Astrocyte (in vitro differentiated cells and primary cell): Measurements from ENCODE around the gene TUBGCP4. TPM values are rescaled to one million over a fixed set of nuclear protein-coding genes. Genes with fewer than 3 reads are reported as not detected.
A peak's percentile ranks its signal among the peaks of the same experiment; 100 is the strongest.

ENCODE experiments used
- DNase-seq: peaks from one replicate; pipeline ENCODE4 v3.0.0-alpha.2; 2010; ENCODE audit warnings: low read depth
- FAIRE-seq: peaks from 2 replicates; lab custom pipeline; 2011; peaks lifted over from hg19 to GRCh38; lab: Jason Lieb, UNC
- H2AFZ ChIP-seq: 2 replicates; pipeline ENCODE4 v1.6.0; 2012; ENCODE audit warnings: low read depth, low read length, inconsistent platforms
- H3K27ac ChIP-seq: 2 replicates; pipeline ENCODE4 v1.5.1; 2011; ENCODE audit warnings: low read depth, low read length, inconsistent platforms
- H3K27me3 ChIP-seq: 2 replicates; pipeline ENCODE4 v1.6.0; 2011; ENCODE audit warnings: low read length, inconsistent platforms; ENCODE audit not compliant: insufficient read depth
- H3K36me3 ChIP-seq: 2 replicates; pipeline ENCODE4 v1.5.1; 2011; ENCODE audit warnings: low read length, inconsistent platforms; ENCODE audit not compliant: insufficient read depth
- H3K4me1 ChIP-seq: 2 replicates; pipeline ENCODE4 v1.5.1; 2011; ENCODE audit warnings: low read length, inconsistent platforms; ENCODE audit not compliant: insufficient read depth
- H3K4me2 ChIP-seq: 2 replicates; pipeline ENCODE4 v1.6.0; 2012; ENCODE audit warnings: low read length, inconsistent platforms
- H3K4me3 ChIP-seq: 2 replicates; pipeline ENCODE4 v1.5.1; 2011; ENCODE audit warnings: low read depth, mild to moderate bottlenecking, low read length, inconsistent platforms; ENCODE audit not compliant: insufficient read depth
- H3K79me2 ChIP-seq: 2 replicates; pipeline ENCODE4 v1.6.0; 2012; ENCODE audit warnings: mild to moderate bottlenecking, low read length, inconsistent platforms; ENCODE audit not compliant: insufficient read depth
- H3K9ac ChIP-seq: 2 replicates; pipeline ENCODE4 v1.6.0; 2012; ENCODE audit warnings: mild to moderate bottlenecking, low read length, inconsistent platforms
- H3K9me3 ChIP-seq: 2 replicates; pipeline ENCODE4 v1.5.1; 2012; ENCODE audit warnings: low read depth, mild to moderate bottlenecking, low read length, inconsistent platforms; ENCODE audit not compliant: insufficient read depth
- H4K20me1 ChIP-seq: 2 replicates; pipeline ENCODE4 v1.6.0; 2012; ENCODE audit warnings: low read length, inconsistent platforms; ENCODE audit not compliant: insufficient read depth
- H3K27ac Mint-ChIP-seq: one replicate; pipeline ENCODE4 v1.8.0; 2021; ENCODE audit warnings: mild to moderate bottlenecking, mixed read lengths; ENCODE audit not compliant: unreplicated experiment
- H3K27me3 Mint-ChIP-seq: one replicate; pipeline ENCODE4 v1.8.0; 2021; ENCODE audit warnings: low read depth, mixed read lengths; ENCODE audit not compliant: unreplicated experiment
- H3K36me3 Mint-ChIP-seq: one replicate; pipeline ENCODE4 v1.8.0; 2021; ENCODE audit warnings: low read depth, mixed read lengths; ENCODE audit not compliant: unreplicated experiment
- H3K4me1 Mint-ChIP-seq: one replicate; pipeline ENCODE4 v1.8.0; 2021; ENCODE audit warnings: low read depth, mixed read lengths; ENCODE audit not compliant: unreplicated experiment
- H3K4me3 Mint-ChIP-seq: one replicate; pipeline ENCODE4 v1.8.0; 2021; ENCODE audit warnings: mild to moderate bottlenecking, moderate library complexity, mixed read lengths; ENCODE audit not compliant: unreplicated experiment
- H3K9me3 Mint-ChIP-seq: one replicate; pipeline ENCODE4 v1.8.0; 2021; ENCODE audit warnings: mild to moderate bottlenecking, mixed read lengths; ENCODE audit not compliant: unreplicated experiment
- CTCF ChIP-seq: IDR thresholded peaks from 2 replicates; pipeline ENCODE4 v1.5.1; 2011; ENCODE audit warnings: low read depth, mild to moderate bottlenecking, inconsistent platforms, low read length, moderate library complexity; ENCODE audit not compliant: insufficient read depth
- EZH2 ChIP-seq: IDR thresholded peaks from 2 replicates; pipeline ENCODE4 v1.6.1; 2012; ENCODE audit warnings: mild to moderate bottlenecking, low read length, inconsistent platforms; ENCODE audit not compliant: insufficient read depth
- total RNA-seq: library from RNA; stranded (reverse); gene quantifications from 2 replicates; pipeline ENCODE4 v1.2.1, GENCODE V29; 2021

TUBGCP4 gene
- total RNA-seq, 1 donor from 2014 or later, result 12.0 TPM

- Histone ChIP-seq H3K27ac (peak overlapping the region; percentile 87), H3K27me3 (no peaks in the 10 kb centered on the region), H3K4me1 (peaks cover 12% of the 10 kb centered on the region), H3K4me3 (peak overlapping the region; percentile 80), H3K79me2 (peaks cover 18% of the 10 kb centered on the region), H4K20me1 (peaks cover 17% of the 10 kb centered on the region), H2AFZ (peak overlapping the region; percentile 99), H3K4me2 (peak overlapping the region; percentile 91), H3K36me3 (no peaks in the 10 kb centered on the region), H3K9me3 (no peaks in the 10 kb centered on the region), H3K9ac (peak overlapping the region; percentile 83)
- no peak for TF ChIP-seq CTCF
- TF ChIP-seq EZH2, result no peak
- no peak for DNase-seq
- Mint-ChIP-seq H3K4me1 (peaks cover 10% of the 10 kb centered on the region), H3K9me3 (no peaks in the 10 kb centered on the region), H3K27me3 (peaks cover under 1% of the 10 kb centered on the region), H3K4me3 (peak overlapping the region; percentile 90), H3K36me3 (peaks cover 6% of the 10 kb centered on the region), H3K27ac (peak overlapping the region; percentile 83)
- no peak for FAIRE-seq
These were observed 40.2 kb upstream of the TUBGCP4 start for GRCh38 chr15:43330780-43331087.

GRCh38 chr15:43346305-43346704, 24.6 kb upstream of the TUBGCP4 start:
- H3K27me3 ChIP-seq, result no peaks in the 10 kb centered on the region
- H3K36me3 Mint-ChIP-seq, result peaks cover 8% of the 10 kb centered on the region
- TF ChIP-seq CTCF (no peak), EZH2 (no peak)
- FAIRE-seq (no peak), DNase-seq (no peak)
- no peaks in the 10 kb centered on the region for H3K4me1 ChIP-seq
- no peak overlapping the region for H3K4me2 ChIP-seq
- no peak overlapping the region for H2AFZ ChIP-seq
- H3K36me3 ChIP-seq, result no peaks in the 10 kb centered on the region
- H3K4me3 Mint-ChIP-seq, result no peak overlapping the region
- no peaks in the 10 kb centered on the region for H3K9me3 ChIP-seq
- H3K9ac ChIP-seq, result no peak overlapping the region
- H3K4me1 Mint-ChIP-seq, result no peaks in the 10 kb centered on the region
- no peaks in the 10 kb centered on the region for H4K20me1 ChIP-seq
- no peaks in the 10 kb centered on the region for H3K9me3 Mint-ChIP-seq
- H3K27ac ChIP-seq, result no peak overlapping the region
- H3K27me3 Mint-ChIP-seq, result no peaks in the 10 kb centered on the region
- no peaks in the 10 kb centered on the region for H3K79me2 ChIP-seq
- H3K27ac Mint-ChIP-seq, result no peak overlapping the region
- no peak overlapping the region for H3K4me3 ChIP-seq

GRCh38 chr15:43347114-43347513, 23.8 kb upstream of the TUBGCP4 start:
- no peaks in the 10 kb centered on the region for H3K9me3 Mint-ChIP-seq
- Histone ChIP-seq H3K9me3 (no peaks in the 10 kb centered on the region), H2AFZ (no peak overlapping the region), H3K79me2 (no peaks in the 10 kb centered on the region), H3K4me2 (no peak overlapping the region), H3K9ac (no peak overlapping the region), H3K27me3 (no peaks in the 10 kb centered on the region), H3K36me3 (no peaks in the 10 kb centered on the region), H3K4me1 (no peaks in the 10 kb centered on the region), H3K4me3 (no peak overlapping the region), H3K27ac (no peak overlapping the region), H4K20me1 (no peaks in the 10 kb centered on the region)
- TF ChIP-seq CTCF, result no peak
- TF ChIP-seq EZH2, result no peak
- FAIRE-seq, result no peak
- DNase-seq, result no peak
- no peak overlapping the region for H3K27ac Mint-ChIP-seq
- no peaks in the 10 kb centered on the region for H3K4me1 Mint-ChIP-seq
- no peaks in the 10 kb centered on the region for H3K27me3 Mint-ChIP-seq
- peaks cover 11% of the 10 kb centered on the region for H3K36me3 Mint-ChIP-seq
- H3K4me3 Mint-ChIP-seq, result no peak overlapping the region
